Stimulated activated CD8-positive, alpha-beta memory T cell treated with anti-CD3 and anti-CD28 coated beads, Interleukin-7, amount 100 ng/mL, for 48 hours (primary cell): ENCODE data around the gene C16orf95.
"Not testable (repeated sequence)": the region's sequence is repeated elsewhere in the genome, so short reads cannot be mapped to it uniquely, and the experiment has no call there.

ENCODE experiments used
- DNase-seq, 2 donors: peaks; one replicate each; pipeline ENCODE4 v3.0.0-alpha.2; 2020; ENCODE audit warnings: low read depth in 1 of 2; ENCODE audit errors: extremely low read depth in 1 of 2

The C16orf95 gene, protein sequence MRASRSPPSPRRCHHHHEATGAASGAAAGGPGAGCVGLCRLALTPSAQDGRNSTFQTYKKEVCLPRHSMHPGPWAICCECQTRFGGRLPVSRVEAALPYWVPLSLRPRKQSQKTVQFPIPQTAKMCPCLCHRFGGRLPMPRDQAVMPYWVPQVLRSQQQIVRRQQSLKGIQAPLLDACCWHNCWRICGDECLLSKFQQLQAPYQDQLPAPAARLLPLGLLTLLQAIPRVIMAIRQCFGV

DNA sequence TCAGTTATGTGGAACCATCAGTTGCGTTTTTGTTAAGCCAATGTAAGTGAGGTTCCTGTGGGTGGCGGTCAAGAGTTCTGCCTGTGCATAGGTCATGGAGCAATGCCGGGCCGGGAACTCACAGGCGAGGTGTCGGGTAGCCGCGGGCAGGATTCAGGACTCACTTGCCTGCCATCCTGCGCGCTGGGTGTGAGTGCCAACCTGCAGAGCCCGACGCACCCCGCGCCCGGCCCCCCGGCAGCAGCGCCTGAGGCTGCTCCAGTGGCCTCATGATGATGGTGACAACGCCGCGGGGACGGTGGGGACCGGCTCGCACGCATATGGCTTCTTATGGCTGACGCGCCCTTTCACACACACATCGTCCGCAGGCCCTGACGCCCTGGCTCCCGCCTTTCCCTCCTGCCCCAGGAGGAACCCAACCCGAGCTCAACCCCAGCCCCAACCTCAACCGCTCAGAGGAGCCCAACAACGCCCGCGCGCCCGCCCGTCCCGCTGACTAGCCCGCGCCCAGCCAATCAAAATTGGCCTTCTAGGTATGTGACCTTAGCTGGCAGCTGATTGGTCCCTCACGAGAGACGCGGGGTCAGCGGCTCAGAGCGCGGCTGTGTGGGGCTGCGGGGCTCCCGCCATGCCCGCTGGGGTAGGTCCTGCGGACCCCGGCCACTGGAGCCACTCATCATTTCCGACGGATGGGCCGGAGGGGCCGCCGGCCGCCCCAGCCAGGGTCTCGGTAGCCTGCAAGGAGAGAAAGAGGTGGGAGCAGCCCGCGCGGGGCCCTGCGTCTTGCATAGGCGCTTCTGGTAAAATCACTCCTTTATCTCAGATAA, at the start of gene C16orf95:
C16orf95 (minus strand) TSS at position 470 of the 827 bp plus-strand sequence; CDS start at position 320, 150 bp downstream.
- DNase-seq, result peak; percentile 86 to 93

DNA sequence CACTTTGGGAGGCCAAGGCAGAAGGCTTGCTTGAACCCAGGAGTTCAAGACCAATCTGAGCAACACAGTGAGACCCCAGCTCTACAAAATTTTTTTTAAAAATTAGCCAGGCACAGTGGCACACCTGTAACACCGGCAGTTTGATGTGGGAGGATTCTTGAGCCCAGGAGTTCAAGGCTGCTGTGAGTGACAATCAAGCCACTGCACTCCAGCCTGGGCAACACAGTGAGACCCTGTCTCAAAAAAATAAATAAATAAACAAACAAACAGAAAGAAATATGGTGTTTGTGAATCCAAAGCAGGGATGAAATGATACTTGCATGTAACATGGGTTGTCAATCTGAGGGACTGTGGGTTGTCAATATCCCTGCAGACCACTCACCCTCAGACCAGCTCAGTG, 49.7 kb upstream of the C16orf95 start:
- DNase-seq, result no peak

- no peak for DNase-seq
Observed at GRCh38 chr16:87366288-87366687, 49.1 kb upstream of the C16orf95 start.

- DNase-seq, result no peak
Observed at GRCh38 chr16:87365021-87365713, 48.0 kb upstream of the C16orf95 start.

DNA sequence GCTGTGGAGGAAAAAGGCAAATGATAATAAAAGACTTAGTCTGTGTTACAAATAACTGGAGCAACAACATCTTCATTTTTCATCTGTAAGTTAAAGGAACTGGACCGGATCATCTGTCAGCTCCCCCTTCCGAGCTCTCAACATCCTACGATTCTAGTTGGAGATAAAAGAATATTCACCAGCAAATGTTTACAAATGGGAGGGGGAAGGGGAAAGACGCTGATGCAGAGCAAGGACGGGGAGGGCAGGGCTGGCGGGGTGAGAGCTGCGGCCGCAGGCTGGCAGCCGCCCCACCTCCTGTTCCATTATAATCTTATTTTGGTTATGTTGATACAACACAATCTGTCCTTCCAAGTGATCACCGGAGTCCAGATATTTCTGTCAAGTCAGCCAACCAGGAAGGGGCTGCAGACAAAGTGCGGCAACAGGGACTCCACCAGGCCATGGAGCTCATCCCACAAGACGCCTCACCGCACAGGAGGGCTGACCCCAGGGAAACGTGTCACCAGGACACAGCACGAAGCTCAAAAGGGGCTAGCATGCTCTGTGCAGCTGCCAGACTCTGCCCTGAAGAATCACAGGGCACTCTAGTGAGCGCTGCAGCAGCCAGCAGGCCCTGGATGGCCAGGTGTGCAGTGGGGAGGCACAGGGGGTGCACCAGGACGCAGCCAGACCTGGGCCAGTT, 46.7 kb upstream of the C16orf95 start:
- no peak for DNase-seq

DNA sequence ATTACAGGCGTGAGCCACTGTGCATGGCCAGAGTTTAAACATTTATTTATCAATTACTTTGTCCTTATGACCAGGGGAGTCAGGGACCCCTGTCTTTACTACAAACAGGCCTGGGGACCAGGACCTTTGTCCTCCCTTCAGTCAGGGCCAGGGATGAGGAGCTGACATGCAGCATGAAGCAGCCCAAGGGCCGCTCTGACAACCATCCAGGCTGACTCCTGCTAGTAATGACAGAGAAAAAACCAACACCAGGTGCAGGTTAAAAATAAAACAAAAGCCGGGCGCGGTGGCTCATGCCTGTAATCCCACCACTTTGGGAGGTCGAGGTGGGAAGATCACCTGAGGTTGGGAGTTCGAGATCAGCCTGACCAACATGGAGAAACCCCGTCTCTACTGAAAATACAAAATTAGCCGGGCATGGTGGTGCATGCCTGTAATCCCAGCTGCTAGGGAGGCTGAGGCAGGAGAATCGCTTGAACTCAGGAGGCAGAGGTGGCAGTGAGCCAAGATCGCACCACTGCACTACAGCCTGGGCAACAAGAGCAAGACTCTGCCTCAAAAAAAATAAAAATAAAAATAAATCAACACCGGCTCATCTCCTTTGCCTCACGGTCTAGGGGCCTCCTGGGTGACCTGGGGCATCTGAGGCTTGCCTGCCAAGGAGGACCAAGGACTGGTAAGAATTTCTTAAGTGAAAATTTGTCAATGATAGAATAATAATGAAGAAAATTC, 45.8 kb upstream of the C16orf95 start:
- not testable (repeated sequence) for DNase-seq

DNA sequence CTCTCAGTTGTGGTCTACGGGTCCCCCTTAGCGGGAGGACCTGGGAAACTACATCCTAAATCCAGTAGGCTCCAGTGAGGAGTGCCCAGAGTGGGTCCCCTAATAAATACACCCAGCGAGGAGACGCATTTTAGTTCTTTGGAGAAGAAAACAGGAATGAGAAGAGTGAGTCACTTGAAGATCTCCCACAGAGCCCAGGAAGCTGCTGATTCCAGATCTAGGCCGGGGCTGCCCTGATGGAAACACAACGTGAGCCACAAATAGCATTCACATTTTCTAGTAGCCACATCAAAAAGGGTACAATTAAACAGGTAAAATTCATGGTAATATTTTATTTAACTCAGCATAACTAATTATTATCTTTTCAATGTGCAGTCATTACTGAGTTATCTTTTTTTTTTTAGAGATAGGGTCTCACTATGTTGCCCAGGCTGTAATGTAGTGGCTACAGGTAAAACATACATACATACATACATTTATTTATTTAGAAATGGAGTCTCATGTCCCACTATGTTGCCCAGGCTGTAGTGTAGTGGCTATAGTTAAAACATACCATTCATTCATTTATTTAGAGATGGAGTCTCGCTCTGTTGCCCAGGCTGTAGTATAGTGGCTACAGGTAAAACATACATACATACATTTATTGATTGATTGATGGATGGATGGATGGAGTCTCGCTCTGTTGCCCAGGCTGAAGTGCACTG, 44.9 kb upstream of the C16orf95 start:
- DNase-seq, result no peak

GRCh38 chr16:87360862-87361610, 43.8 kb upstream of the C16orf95 start:
- no peak for DNase-seq

DNA sequence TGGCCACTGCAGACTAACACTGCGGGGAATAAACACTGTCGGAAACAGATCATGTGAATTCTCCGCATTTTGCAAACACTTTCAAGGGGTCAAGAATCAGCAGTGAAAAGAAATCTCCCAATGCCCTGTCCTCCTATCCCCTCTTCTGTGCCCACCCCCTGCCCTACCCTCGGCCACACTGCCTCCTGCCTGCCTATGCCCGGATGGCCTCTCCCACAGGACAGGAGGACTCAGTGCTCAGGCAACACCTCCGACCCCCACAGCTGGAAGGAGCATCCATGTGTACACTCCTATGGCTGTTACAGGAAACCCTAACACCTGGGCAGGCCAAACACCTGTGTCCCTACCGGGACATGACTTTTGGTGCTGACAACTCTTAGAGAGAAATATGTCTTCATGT, 41.9 kb upstream of the C16orf95 start:
- no peak for DNase-seq

- no peak for DNase-seq
Observed at GRCh38 chr16:87358696-87359095, 41.5 kb upstream of the C16orf95 start.

- DNase-seq, result no peak
Observed at GRCh38 chr16:87358250-87358649, 41.1 kb upstream of the C16orf95 start.

DNA sequence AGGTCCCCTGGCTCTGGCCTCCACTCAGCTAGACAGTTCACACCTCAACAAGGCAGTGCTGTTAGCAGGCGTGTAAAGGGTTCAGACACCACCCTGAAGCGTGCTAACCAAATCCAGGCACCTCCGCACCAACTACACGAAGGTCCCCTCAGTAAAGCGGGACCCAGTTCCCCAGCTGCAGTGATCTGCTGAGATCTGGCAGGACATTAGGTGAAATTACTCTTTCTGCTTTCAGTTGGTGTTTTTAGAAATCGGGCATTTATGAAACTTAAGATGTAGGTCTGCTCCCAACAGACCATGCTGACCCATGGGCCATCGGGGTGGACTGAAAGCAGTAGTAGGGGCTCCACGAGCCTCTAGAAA, 39.3 kb upstream of the C16orf95 start:
- no peak for DNase-seq

- no peak for DNase-seq
Observed at GRCh38 chr16:87353613-87354012, 36.4 kb upstream of the C16orf95 start.

GRCh38 chr16:87352818-87353217, 35.6 kb upstream of the C16orf95 start:
- DNase-seq, result no peak

GRCh38 chr16:87351320-87351698, 34.1 kb upstream of the C16orf95 start:
- DNase-seq, result no peak

- DNase-seq, result no peak
Observed at GRCh38 chr16:87350681-87351319, 33.6 kb upstream of the C16orf95 start.

DNA sequence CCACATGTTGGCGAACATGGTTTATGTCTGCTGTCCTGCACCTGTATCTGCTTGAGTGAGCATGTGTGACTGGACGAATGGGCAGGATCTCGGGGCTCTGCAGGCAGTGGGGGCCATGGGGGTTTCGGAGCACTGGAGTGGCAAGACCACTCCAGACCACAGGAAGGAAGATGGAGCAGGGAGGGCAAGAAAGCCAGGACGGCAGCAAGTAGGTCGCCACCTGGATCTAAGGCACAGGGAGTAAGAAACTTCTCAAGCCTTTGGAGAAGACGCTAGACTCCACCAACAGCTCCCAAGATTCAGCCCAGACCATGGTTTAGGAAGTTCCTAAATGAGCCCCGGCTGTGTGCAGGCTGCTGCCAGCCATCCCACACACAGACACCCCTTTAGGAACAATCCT, 32.8 kb upstream of the C16orf95 start:
- no peak for DNase-seq

DNA sequence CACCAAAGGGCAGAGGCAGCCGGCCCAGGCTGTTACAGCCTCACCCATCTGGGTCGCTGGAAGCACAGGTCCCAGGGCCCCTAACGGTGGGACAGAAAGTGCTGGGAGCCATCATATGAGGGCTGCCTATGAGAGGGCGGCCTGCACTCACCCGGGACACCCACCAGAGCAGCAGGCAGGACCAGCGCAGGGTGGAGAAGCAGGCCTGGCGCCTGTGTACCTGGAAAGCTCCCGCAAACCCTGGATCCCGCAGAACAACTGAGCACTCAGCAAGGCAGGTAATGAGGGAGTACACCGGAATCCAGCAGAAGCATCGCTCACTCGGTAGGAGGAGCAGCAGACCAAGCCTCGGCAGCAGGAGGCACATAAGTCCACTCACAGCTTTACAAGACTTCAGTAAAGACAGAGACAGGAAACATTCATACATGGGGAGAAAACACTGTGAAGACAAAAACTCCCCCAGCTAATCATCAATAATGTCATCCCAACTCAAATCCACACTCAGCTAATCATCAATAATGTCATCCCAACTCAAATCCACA, 31.5 kb upstream of the C16orf95 start:
- DNase-seq, result no peak
